B cell (primary cell): ENCODE measurements around the gene COLEC12. TPM values are rescaled to one million over a fixed set of nuclear protein-coding genes. Genes with fewer than 3 reads are reported as not detected.

Source experiments
- ATAC-seq: fragments of 200-7000 bp; cut with Tn5 transposase; one replicate; pipeline ENCODE4 v1.10.0; 2021; ENCODE audit warnings: low read depth, mild to moderate bottlenecking, moderate number of reproducible peaks, moderate library complexity
- CTCF ChIA-PET: fragments of 350-600 bp; sonication (Branson Sonifier 250); formaldehyde crosslinking; loops from one replicate; lab custom pipeline; 2021; ENCODE audit warnings: antibody characterized with exemption, inconsistent platforms; lab: Charles Lee
- POLR2A ChIA-PET: fragments of 350-600 bp; sonication (Branson Sonifier 250); formaldehyde crosslinking; loops from one replicate; lab custom pipeline; 2021; ENCODE audit warnings: antibody characterized with exemption; lab: Charles Lee
- DNase-seq: peaks from one replicate; pipeline ENCODE4 v3.0.0; 2013
- H2AFZ ChIP-seq: 2 replicates; pipeline ENCODE4 v1.6.1; 2012; ENCODE audit warnings: mild to moderate bottlenecking, low read depth, low read length; ENCODE audit not compliant: insufficient read depth, poor library complexity, severe bottlenecking
- H3K27ac ChIP-seq, 2 donors: 1 replicate in 1 of 2; 2 replicates in 1 of 2; pipeline ENCODE4 v1.5.1; 2012 to 2013; ENCODE audit warnings: low read length in 2 of 2, mild to moderate bottlenecking in 2 of 2, moderate library complexity in 1 of 2
- H3K27me3 ChIP-seq, 4 experiments: fragments of 200-600 bp in 1 of 4; sonication (generic) in 1 of 4; replicated peaks in 1 of 4; 1 replicate in 2 of 4; 2 replicates in 2 of 4; pipeline versions ENCODE4 v1.6.1 to v1.7.0; 2013 to 2016; ENCODE audit warnings: low read length in 3 of 4, mild to moderate bottlenecking in 2 of 4, mixed read lengths in 1 of 4, moderate library complexity in 1 of 4; ENCODE audit not compliant: insufficient read depth in 4 of 4, control insufficient read depth in 3 of 4; ENCODE audit errors: control extremely low read depth in 1 of 4
- H3K36me3 ChIP-seq, 2 experiments: replicated peaks in 1 of 2; 1 replicate in 1 of 2; 2 replicates in 1 of 2; pipeline versions ENCODE4 v1.6.1 to v1.7.1; 2013; ENCODE audit warnings: low read length in 1 of 2; ENCODE audit not compliant: insufficient read depth in 2 of 2, control insufficient read depth in 1 of 2; ENCODE audit errors: control extremely low read depth in 1 of 2, extremely low read depth in 1 of 2
- H3K4me1 ChIP-seq, 2 donors: fragments of 200-600 bp in 1 of 2; sonication (generic) in 1 of 2; 1 replicate in 1 of 2; 2 replicates in 1 of 2; pipeline versions ENCODE4 v1.5.1 to v1.6.1; 2013 to 2017; ENCODE audit warnings: low read length in 2 of 2; ENCODE audit not compliant: control insufficient read depth in 2 of 2, insufficient read depth in 2 of 2
- H3K4me2 ChIP-seq: replicated peaks from 2 replicates; pipeline ENCODE3; 2012; ENCODE audit warnings: mild to moderate bottlenecking, low read depth, low read length; ENCODE audit not compliant: poor library complexity, severe bottlenecking
- H3K4me3 ChIP-seq, 5 experiments: fragments of 200-600 bp in 1 of 5; sonication (generic) in 1 of 5; 1 replicate in 3 of 5; 2 replicates in 2 of 5; pipeline versions ENCODE4 v1.5.1 to v1.7.0; 2011 to 2016; ENCODE audit warnings: low read length in 4 of 5, mild to moderate bottlenecking in 4 of 5, low read depth in 2 of 5, control low read depth in 1 of 5, moderate library complexity in 1 of 5; ENCODE audit not compliant: insufficient read depth in 1 of 5; ENCODE audit errors: control extremely low read depth in 1 of 5, extremely low read depth in 1 of 5
- H3K79me2 ChIP-seq: fragments of 200-600 bp; sonication (generic); one replicate; pipeline ENCODE4 v1.6.0; 2016; ENCODE audit warnings: low read length; ENCODE audit not compliant: control insufficient read depth, insufficient read depth
- H3K9ac ChIP-seq: fragments of 200-600 bp; sonication (generic); 2 replicates; pipeline ENCODE4 v1.6.1; 2017; ENCODE audit warnings: mild to moderate bottlenecking, low read length, moderate library complexity
- H3K9me3 ChIP-seq, 3 donors: one replicate each; pipeline versions ENCODE4 v1.6.1 to v1.7.1; 2013; ENCODE audit warnings: low read length in 2 of 3; ENCODE audit not compliant: control insufficient read depth in 2 of 3, insufficient read depth in 1 of 3; ENCODE audit errors: control extremely low read depth in 1 of 3
- H4K20me1 ChIP-seq: 2 replicates; pipeline ENCODE4 v1.6.0; 2012; ENCODE audit warnings: mild to moderate bottlenecking, low read length; ENCODE audit not compliant: insufficient read depth, control insufficient read depth, poor library complexity, severe bottlenecking
- H3K27ac Mint-ChIP-seq: one replicate; pipeline ENCODE4 v1.8.0; 2021; ENCODE audit warnings: mixed read lengths
- H3K27me3 Mint-ChIP-seq: one replicate; pipeline ENCODE4 v1.8.0; 2021; ENCODE audit warnings: mixed read lengths
- H3K4me1 Mint-ChIP-seq: one replicate; pipeline ENCODE4 v1.8.0; 2021; ENCODE audit warnings: mixed read lengths
- H3K4me3 Mint-ChIP-seq: one replicate; pipeline ENCODE4 v1.8.0; 2021; ENCODE audit warnings: mixed read lengths
- H3K9me3 Mint-ChIP-seq: one replicate; pipeline ENCODE4 v1.8.0; 2022; ENCODE audit warnings: mixed read lengths; ENCODE audit not compliant: insufficient read depth
- CTCF ChIP-seq: fragments of 200-600 bp; IDR thresholded peaks from one replicate; pipeline ENCODE4 v1.8.0; 2022; ENCODE audit warnings: antibody characterized with exemption, mild to moderate bottlenecking
- EZH2 ChIP-seq: IDR thresholded peaks from 2 replicates; pipeline ENCODE4 v1.6.1; 2012; ENCODE audit warnings: borderline replicate concordance, low read depth, mild to moderate bottlenecking, moderate library complexity, low read length; ENCODE audit not compliant: insufficient read depth, poor library complexity, severe bottlenecking
- WGBS: methylation state at CpG from one replicate; pipeline ENCODE4 v1.1.5; 2013; ENCODE audit warnings: missing lambda C conversion rate; ENCODE audit not compliant: insufficient coverage; 5-methylcytosine and 5-hydroxymethylcytosine counted together
- intact Hi-C: fragments of 100-400 bp; cut with micrococcal nuclease; formaldehyde crosslinking; loops from one replicate; pipeline ENCODE4 v1.10.0; 2022
- polyA plus RNA-seq: library from polyadenylated mRNA; depleted of rRNA; stranded (reverse); fragments of >200 nt; gene quantifications from 2 replicates; pipeline ENCODE4 v1.2.3, GENCODE V29; 2012
- total RNA-seq, 2 donors: library from RNA; stranded (reverse); fragments of 120-200 nt in 1 of 2; gene quantifications; 1 replicate in 1 of 2; 2 replicates in 1 of 2; pipeline versions ENCODE4 v1.2.3 to v1.2.4, GENCODE V29; 2013 to 2022

The COLEC12 gene
- total and polyA plus RNA-seq, 2 donors (not counting 1 experiment from before 2014, with no cell fraction given), result not detected

GRCh38 chr18:316393-316792 is 184.1 kb downstream of the COLEC12 start:
- no peak for TF ChIP-seq CTCF
- TF ChIP-seq EZH2, result no peak
- Histone ChIP-seq H3K36me3 (no peaks in the 10 kb centered on the region), H3K4me1 (no peaks in the 10 kb centered on the region), H3K4me3 (no peak overlapping the region), H3K27me3 (no peaks in the 10 kb centered on the region), H3K4me2 (no peak overlapping the region), H4K20me1 (no peaks in the 10 kb centered on the region), H2AFZ (no peak overlapping the region), H3K9ac (no peak overlapping the region), H3K27ac (no peak overlapping the region), H3K79me2 (no peaks in the 10 kb centered on the region), H3K9me3 (no peaks in the 10 kb centered on the region)
- no peak for ATAC-seq
- no peaks in the 10 kb centered on the region for H3K4me1 Mint-ChIP-seq
- POLR2A ChIA-PET, result no interaction called here
- no peaks in the 10 kb centered on the region for H3K27me3 Mint-ChIP-seq
- 75% methylated on average over 1 of the region's 8 CpGs for WGBS
- CTCF ChIA-PET, result no interaction called here
- H3K9me3 Mint-ChIP-seq, result no peaks in the 10 kb centered on the region
- DNase-seq, result no peak
- intact Hi-C loops, result no loop called here
- no peak overlapping the region for H3K27ac Mint-ChIP-seq
- no peak overlapping the region for H3K4me3 Mint-ChIP-seq

- TF ChIP-seq EZH2 (no peak), CTCF (no peak)
- intact Hi-C loops, result no loop called here
- Histone ChIP-seq H3K36me3 (no peaks in the 10 kb centered on the region), H3K9me3 (no peaks in the 10 kb centered on the region), H3K4me3 (no peak overlapping the region), H2AFZ (no peak overlapping the region), H4K20me1 (no peaks in the 10 kb centered on the region), H3K27ac (no peak overlapping the region), H3K4me2 (no peak overlapping the region), H3K9ac (no peak overlapping the region), H3K4me1 (no peaks in the 10 kb centered on the region), H3K27me3 (no peaks in the 10 kb centered on the region), H3K79me2 (no peaks in the 10 kb centered on the region)
- H3K4me3 Mint-ChIP-seq, result no peak overlapping the region
- ATAC-seq (no peak), DNase-seq (no peak)
- H3K27ac Mint-ChIP-seq, result no peak overlapping the region
- CTCF ChIA-PET, result no interaction called here
- no peaks in the 10 kb centered on the region for H3K4me1 Mint-ChIP-seq
- no peaks in the 10 kb centered on the region for H3K9me3 Mint-ChIP-seq
- POLR2A ChIA-PET, result no interaction called here
- H3K27me3 Mint-ChIP-seq, result peaks cover 5% of the 10 kb centered on the region
Measured at GRCh38 chr18:313931-314330, 186.6 kb downstream of the COLEC12 start.
